H7 (cell line): ENCODE results near the gene SPRYD3. TPM values are rescaled to one million over a fixed set of nuclear protein-coding genes. Genes with fewer than 3 reads are reported as not detected.

ENCODE experiments used
- DNase-seq: peaks from one replicate; pipeline ENCODE4 v3.0.0; 2012
- H3K27me3 ChIP-seq: 2 replicates; pipeline ENCODE4 v1.6.0; 2011; ENCODE audit warnings: mild to moderate bottlenecking, low read length; ENCODE audit not compliant: control insufficient read depth, insufficient read depth
- H3K36me3 ChIP-seq: replicated peaks from 2 replicates; pipeline ENCODE4 v1.5.1; 2011; ENCODE audit warnings: low read length; ENCODE audit not compliant: control insufficient read depth, insufficient read depth
- H3K4me3 ChIP-seq: 2 replicates; pipeline ENCODE4 v1.5.1; 2011; ENCODE audit warnings: low read depth, mild to moderate bottlenecking, control low read depth, low read length, moderate library complexity; ENCODE audit not compliant: insufficient read depth
- total RNA-seq: library from RNA; depleted of rRNA; stranded (reverse); fragments of >200 nt; shearing (Covaris generic); gene quantifications from 2 replicates; pipeline ENCODE4 v1.2.3, GENCODE V29; 2014; rRNA removed

SPRYD3 gene
- total RNA-seq, 1 experiment from 2014 or later: 8.7 TPM

GRCh38 chr12:53025250-53025649 is 53.9 kb downstream of the SPRYD3 start:
- Histone ChIP-seq H3K27me3 (no peaks in the 10 kb centered on the region), H3K36me3 (peaks cover 60% of the 10 kb centered on the region), H3K4me3 (no peak overlapping the region)
- DNase-seq: no peak

GRCh38 chr12:53014709-53015108 is 64.5 kb downstream of the SPRYD3 start:
- H3K27me3 ChIP-seq: no peaks in the 10 kb centered on the region
- H3K36me3 ChIP-seq: peaks cover 17% of the 10 kb centered on the region
- DNase-seq: no peak
- no peak overlapping the region for H3K4me3 ChIP-seq

Other genes starting within 250 kb of the SPRYD3 start
- not detected in 2 replicates for gene KRT79, start 245.1 kb downstream of the SPRYD3 start, total RNA-seq
- not detected in 2 replicates for gene KRT78, start 230.4 kb downstream of the SPRYD3 start, total RNA-seq
- 318 and 445 TPM in 2 replicates for gene KRT8, start 174.3 kb downstream of the SPRYD3 start, total RNA-seq
- gene KRT18, start 130.3 kb downstream of the SPRYD3 start, total RNA-seq: 578 and 613 TPM in 2 replicates
- gene EIF4B, start 72.9 kb downstream of the SPRYD3 start, total RNA-seq: 581 and 770 TPM in 2 replicates
- 7.6 and 8.7 TPM in 2 replicates for gene TNS2, start 29.3 kb downstream of the SPRYD3 start, total RNA-seq
- 10.8 and 17.5 TPM in 2 replicates for gene IGFBP6, start 18.3 kb upstream of the SPRYD3 start, total RNA-seq
- not detected in 2 replicates for gene SOAT2, start 24.1 kb upstream of the SPRYD3 start, total RNA-seq
- 8.7 and 9.1 TPM in 2 replicates for gene ZNF740, start 101.3 kb upstream of the SPRYD3 start, total RNA-seq
- gene CSAD, start 101.5 kb upstream of the SPRYD3 start, total RNA-seq: 3.0 and 3.4 TPM in 2 replicates
- 0.30 and 0.52 TPM in 2 replicates for gene ITGB7, start 127.9 kb upstream of the SPRYD3 start, total RNA-seq
- gene RARG, start 152.8 kb upstream of the SPRYD3 start, total RNA-seq: 50.1 and 58.1 TPM in 2 replicates
- gene ESPL1, start 188.9 kb upstream of the SPRYD3 start, total RNA-seq: 43.6 and 46.2 TPM in 2 replicates
- gene PFDN5, start 216.2 kb upstream of the SPRYD3 start, total RNA-seq: 242 and 304 TPM in 2 replicates
- 74.2 and 98.0 TPM in 2 replicates for gene MYG1, start 220.3 kb upstream of the SPRYD3 start, total RNA-seq
- gene AAAS, start 242.2 kb upstream of the SPRYD3 start, total RNA-seq: 131 and 137 TPM in 2 replicates